ENCODE results near the gene AMACR.
"Not testable (repeated sequence)": the region's sequence is repeated elsewhere in the genome, so short reads cannot be mapped to it uniquely, and the experiment has no call there.

Gene AMACR

GRCh38 chr5:34031966-34032365 lies 24.1 kb upstream of the AMACR start:
- no peak overlapping the region for H3K4me3 ChIP-seq (ENCODE audit: low read depth, low read length)
- TF ChIP-seq MYC (IDR thresholded peaks at IDR 0.05; ENCODE audit: low read depth, low read length): no peak
- TF ChIP-seq POLR2A (IDR thresholded peaks at IDR 0.05; ENCODE audit: extremely low read depth, insufficient read length): no peak
- TF ChIP-seq, protein P1, sequence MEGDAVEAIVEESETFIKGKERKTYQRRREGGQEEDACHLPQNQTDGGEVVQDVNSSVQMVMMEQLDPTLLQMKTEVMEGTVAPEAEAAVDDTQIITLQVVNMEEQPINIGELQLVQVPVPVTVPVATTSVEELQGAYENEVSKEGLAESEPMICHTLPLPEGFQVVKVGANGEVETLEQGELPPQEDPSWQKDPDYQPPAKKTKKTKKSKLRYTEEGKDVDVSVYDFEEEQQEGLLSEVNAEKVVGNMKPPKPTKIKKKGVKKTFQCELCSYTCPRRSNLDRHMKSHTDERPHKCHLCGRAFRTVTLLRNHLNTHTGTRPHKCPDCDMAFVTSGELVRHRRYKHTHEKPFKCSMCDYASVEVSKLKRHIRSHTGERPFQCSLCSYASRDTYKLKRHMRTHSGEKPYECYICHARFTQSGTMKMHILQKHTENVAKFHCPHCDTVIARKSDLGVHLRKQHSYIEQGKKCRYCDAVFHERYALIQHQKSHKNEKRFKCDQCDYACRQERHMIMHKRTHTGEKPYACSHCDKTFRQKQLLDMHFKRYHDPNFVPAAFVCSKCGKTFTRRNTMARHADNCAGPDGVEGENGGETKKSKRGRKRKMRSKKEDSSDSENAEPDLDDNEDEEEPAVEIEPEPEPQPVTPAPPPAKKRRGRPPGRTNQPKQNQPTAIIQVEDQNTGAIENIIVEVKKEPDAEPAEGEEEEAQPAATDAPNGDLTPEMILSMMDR (IDR thresholded peaks at IDR 0.05; ENCODE audit: low read depth, low read length): no peak
- TF ChIP-seq, protein P2, sequence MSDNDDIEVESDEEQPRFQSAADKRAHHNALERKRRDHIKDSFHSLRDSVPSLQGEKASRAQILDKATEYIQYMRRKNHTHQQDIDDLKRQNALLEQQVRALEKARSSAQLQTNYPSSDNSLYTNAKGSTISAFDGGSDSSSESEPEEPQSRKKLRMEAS (IDR thresholded peaks at IDR 0.05; ENCODE audit: low read depth, low read length): no peak
- DNase-seq (ENCODE audit: low read depth): no peak

DNA sequence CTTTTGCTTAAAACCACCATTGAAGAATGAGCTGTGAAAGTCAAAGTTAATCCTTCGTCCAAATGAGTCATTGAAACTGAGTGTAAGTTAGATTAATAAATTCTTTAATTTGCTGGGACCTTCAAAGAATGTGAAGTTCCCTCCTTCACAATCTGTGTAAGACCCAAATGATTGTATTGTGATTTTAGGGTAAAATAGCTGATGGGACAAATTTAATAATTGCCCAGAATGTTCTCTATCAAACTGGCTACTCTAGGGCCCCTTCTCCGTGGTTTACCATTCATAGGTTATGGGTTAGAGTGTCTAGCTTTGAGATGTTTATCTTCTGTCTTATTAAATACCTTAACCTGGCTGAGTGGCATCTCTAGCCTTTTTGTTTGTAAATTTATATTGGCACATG lies 23.3 kb upstream of the AMACR start:
- TF ChIP-seq MYC (IDR thresholded peaks at IDR 0.05; ENCODE audit: low read depth, low read length) (no peak), POLR2A (IDR thresholded peaks at IDR 0.05; ENCODE audit: extremely low read depth, insufficient read length) (no peak)
- TF ChIP-seq, protein P2 (IDR thresholded peaks at IDR 0.05; ENCODE audit: low read depth, low read length): no peak
- TF ChIP-seq, protein P1 (IDR thresholded peaks at IDR 0.05; ENCODE audit: low read depth, low read length): no peak

GRCh38 chr5:34030585-34030984 lies 22.7 kb upstream of the AMACR start:
- H3K4me3 ChIP-seq (ENCODE audit: low read depth, low read length); DNase-seq (ENCODE audit: low read depth): not testable (repeated sequence)

More for the DNA sequence above, 23.3 kb upstream of the AMACR start:
- DNase-seq (ENCODE audit: low read depth): no peak
- H3K4me3 ChIP-seq (ENCODE audit: low read depth, low read length): no peak overlapping the region

- TF ChIP-seq MYC (IDR thresholded peaks at IDR 0.05; ENCODE audit: low read depth, low read length) (no peak), POLR2A (IDR thresholded peaks at IDR 0.05; ENCODE audit: extremely low read depth, insufficient read length) (no peak)
- TF ChIP-seq, protein P1 (IDR thresholded peaks at IDR 0.05; ENCODE audit: low read depth, low read length): no peak
- TF ChIP-seq, protein P2 (IDR thresholded peaks at IDR 0.05; ENCODE audit: low read depth, low read length): no peak
- no peak for DNase-seq (ENCODE audit: low read depth)
- no peak overlapping the region for H3K4me3 ChIP-seq (ENCODE audit: low read depth, low read length)
Measured at GRCh38 chr5:34030048-34030447, 22.2 kb upstream of the AMACR start.

DNA sequence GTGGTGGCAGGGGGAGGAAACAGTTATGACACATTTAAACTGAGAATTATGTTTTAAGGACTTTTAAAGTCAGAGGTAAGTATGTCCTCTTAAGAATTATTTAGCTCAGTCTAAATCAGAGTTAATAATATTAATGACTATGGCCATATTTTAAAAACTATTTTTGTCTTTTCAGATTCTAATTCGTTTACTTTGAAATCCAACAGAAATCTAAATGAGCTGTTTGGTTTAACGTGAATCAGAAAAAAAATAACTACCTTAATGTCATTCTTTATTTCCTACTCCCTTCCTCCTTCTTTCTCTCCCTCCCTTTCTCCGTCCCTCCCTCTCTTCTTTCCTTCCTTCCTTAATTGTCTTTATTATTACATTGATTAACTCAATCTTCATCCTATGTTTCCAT lies 20.5 kb upstream of the AMACR start:
- no peak for TF ChIP-seq POLR2A (IDR thresholded peaks at IDR 0.05; ENCODE audit: extremely low read depth, insufficient read length)
- TF ChIP-seq, protein P1 (IDR thresholded peaks at IDR 0.05; ENCODE audit: low read depth, low read length): no peak
- TF ChIP-seq, protein P2 (IDR thresholded peaks at IDR 0.05; ENCODE audit: low read depth, low read length): no peak
- no peak for TF ChIP-seq MYC (IDR thresholded peaks at IDR 0.05; ENCODE audit: low read depth, low read length)
- H3K4me3 ChIP-seq (ENCODE audit: low read depth, low read length): no peak overlapping the region
- no peak for DNase-seq (ENCODE audit: low read depth)

GRCh38 chr5:34026089-34026761 lies 18.4 kb upstream of the AMACR start:
- TF ChIP-seq, protein P2 (IDR thresholded peaks at IDR 0.05; ENCODE audit: low read depth, low read length): no peak
- TF ChIP-seq, protein P1 (IDR thresholded peaks at IDR 0.05; ENCODE audit: low read depth, low read length): no peak
- TF ChIP-seq MYC (IDR thresholded peaks at IDR 0.05; ENCODE audit: low read depth, low read length) (no peak), POLR2A (IDR thresholded peaks at IDR 0.05; ENCODE audit: extremely low read depth, insufficient read length) (no peak)
- H3K4me3 ChIP-seq (ENCODE audit: low read depth, low read length): no peak overlapping the region
- no peak for DNase-seq (ENCODE audit: low read depth)

Measured in NB4 (cell line).